Tibial artery (tissue), 4 donors: ENCODE data around the gene SIT1.

ENCODE experiments used
- DNase-seq, 2 donors: peaks; one replicate each; pipeline ENCODE4 v3.0.0-alpha.2; 2019
- H3K27ac ChIP-seq, 2 donors: fragments of 200-600 bp; sonication (generic) in 1 of 2; 1 replicate in 1 of 2; 2 replicates in 1 of 2; pipeline ENCODE4 v1.5.1; 2018 to 2019; ENCODE audit warnings: mild to moderate bottlenecking in 1 of 2
- H3K27me3 ChIP-seq, 2 donors: fragments of 200-600 bp; sonication (generic) in 1 of 2; one replicate each; pipeline versions ENCODE4 v1.5.1 to v1.6.0; 2016 to 2019
- H3K36me3 ChIP-seq, 3 donors: fragments of 200-600 bp; sonication (generic) in 2 of 3; one replicate each; pipeline ENCODE4 v1.5.1; 2016 to 2019; ENCODE audit warnings: mild to moderate bottlenecking in 2 of 3
- H3K4me1 ChIP-seq, 4 donors: fragments of 200-600 bp; sonication (generic) in 2 of 4; 1 replicate in 3 of 4; 2 replicates in 1 of 4; pipeline ENCODE4 v1.5.1; 2016 to 2019
- H3K4me3 ChIP-seq, 2 donors: fragments of 200-600 bp; sonication (generic) in 1 of 2; 1 replicate in 1 of 2; 2 replicates in 1 of 2; pipeline ENCODE4 v1.5.1; 2018 to 2019; ENCODE audit warnings: mild to moderate bottlenecking in 2 of 2
- H3K9me3 ChIP-seq, 3 donors: fragments of 200-600 bp; sonication (generic) in 1 of 3; one replicate each; pipeline ENCODE4 v1.5.1; 2016 to 2019
- CTCF ChIP-seq, 2 experiments: fragments of 200-600 bp in 1 of 2; fragments of 450-650 bp in 1 of 2; IDR thresholded peaks; one replicate each; pipeline ENCODE4 v1.5.1; 2017 to 2019; ENCODE audit warnings: antibody characterized with exemption in 2 of 2, mild to moderate bottlenecking in 1 of 2, moderate library complexity in 1 of 2
- intact Hi-C: fragments of 100-400 bp; cut with DNase I; formaldehyde crosslinking; loops from one replicate; pipeline ENCODE4 v1.15.0; 2023; ENCODE audit warnings: low total_unique reads

Gene SIT1

GRCh38 chr9:35658968-35659220 is 8.2 kb upstream of the SIT1 start:
- peak overlapping the region; percentile 87 to 99 for H3K4me3 ChIP-seq
- H3K27me3 ChIP-seq, result no peaks in the 10 kb centered on the region
- H3K27ac ChIP-seq, result peak overlapping the region; percentile 99 to 100
- peak; percentile 53 to 75 for DNase-seq
- peaks cover 15 to 35% (median 21%) of the 10 kb centered on the region in 3 donors for H3K36me3 ChIP-seq
- intact Hi-C loops, result loop anchor here (1.0 kb wide), 2 partner anchors 69 to 73 kb away; partner anchors contain the start of genes CREB3 and TLN1
- peaks cover 0 to 51% (median 24%) of the 10 kb centered on the region in 4 donors for H3K4me1 ChIP-seq
- no peaks in the 10 kb centered on the region for H3K9me3 ChIP-seq
- TF ChIP-seq CTCF (IDR thresholded peaks at IDR 0.05), result no peak

DNA sequence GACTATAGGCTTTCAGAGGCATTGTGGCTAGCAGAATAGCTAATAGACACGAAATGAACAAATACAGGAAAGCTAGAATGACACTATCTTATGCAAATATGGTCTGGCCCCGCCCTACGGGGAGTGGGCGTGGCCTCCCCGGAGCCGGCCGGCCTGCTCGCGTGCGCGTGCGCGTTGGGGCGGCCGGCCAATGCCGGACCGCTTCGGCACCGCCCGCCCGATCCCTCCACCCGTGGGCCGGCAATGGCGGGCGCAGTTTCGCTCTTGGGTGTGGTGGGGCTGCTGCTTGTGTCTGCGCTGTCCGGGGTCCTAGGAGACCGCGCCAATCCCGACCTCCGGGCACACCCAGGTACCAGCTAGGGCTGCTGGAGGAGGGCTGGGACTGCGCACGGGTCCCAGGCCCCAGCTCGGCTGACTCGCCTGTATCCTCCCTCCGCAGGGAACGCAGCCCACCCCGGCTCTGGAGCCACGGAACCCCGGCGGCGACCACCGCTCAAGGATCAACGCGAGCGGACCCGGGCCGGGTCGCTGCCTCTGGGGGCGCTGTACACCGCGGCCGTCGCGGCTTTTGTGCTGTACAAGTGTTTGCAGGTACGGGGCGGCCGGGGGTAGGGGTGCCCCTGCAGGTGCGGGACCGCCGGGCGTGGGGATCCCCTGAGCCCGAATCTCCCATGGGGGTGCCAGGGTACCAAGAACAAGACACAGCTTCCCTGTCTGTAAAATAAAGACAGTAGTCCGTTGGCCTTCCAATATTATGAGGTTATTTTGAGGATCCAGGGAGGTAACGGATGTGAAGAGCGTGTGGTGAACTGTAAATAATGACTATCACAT is 7.6 kb upstream of the SIT1 start, which contains the start of gene CCDC107:
Gene CCDC107 (plus strand): TSS at position 156 of the 831 bp plus-strand sequence. CDS start 88 bp downstream, at position 244.
- Histone ChIP-seq H3K27ac (peak within 1 kb of the TSS; percentile 99 to 100), H3K4me3 (peak within 1 kb of the TSS; percentile 87 to 99), H3K36me3 (peaks cover 15 to 35% (median 21%) of the 10 kb centered on the region in 3 donors), H3K9me3 (no peaks in the 10 kb centered on the region), H3K4me1 (peaks cover 0 to 47% (median 21%) of the 10 kb centered on the region in 4 donors), H3K27me3 (no peaks in the 10 kb centered on the region)
- peak; percentile 80 to 92 for DNase-seq
- intact Hi-C loops, result loop anchor here (1.0 kb wide), 1 partner anchor 70 kb away; no protein-coding TSS in a partner anchor
- peak; percentile 36 to 39 for TF ChIP-seq CTCF (IDR thresholded peaks at IDR 0.05)

- peak within 1 kb of the TSS; percentile 99 to 100 for H3K27ac ChIP-seq
- peak; percentile 94 to 99 for DNase-seq
- intact Hi-C loops, result loop anchor here (1.0 kb wide), 1 partner anchor 71 kb away; no protein-coding TSS in a partner anchor
- peak; percentile 34 to 50 for TF ChIP-seq CTCF (IDR thresholded peaks at IDR 0.05)
- peak within 1 kb of the TSS; percentile 87 to 99 for H3K4me3 ChIP-seq
- H3K36me3 ChIP-seq, result peaks cover 15 to 34% (median 21%) of the 10 kb centered on the region in 3 donors
- H3K9me3 ChIP-seq, result no peaks in the 10 kb centered on the region
- no peaks in the 10 kb centered on the region for H3K27me3 ChIP-seq
- peaks cover 0 to 42% (median 21%) of the 10 kb centered on the region in 4 donors for H3K4me1 ChIP-seq
Measured at GRCh38 chr9:35657546-35658136, 6.9 kb upstream of the SIT1 start, which contains the start of gene RMRP. RMRP (minus strand) TSS chr9:35658019.

DNA sequence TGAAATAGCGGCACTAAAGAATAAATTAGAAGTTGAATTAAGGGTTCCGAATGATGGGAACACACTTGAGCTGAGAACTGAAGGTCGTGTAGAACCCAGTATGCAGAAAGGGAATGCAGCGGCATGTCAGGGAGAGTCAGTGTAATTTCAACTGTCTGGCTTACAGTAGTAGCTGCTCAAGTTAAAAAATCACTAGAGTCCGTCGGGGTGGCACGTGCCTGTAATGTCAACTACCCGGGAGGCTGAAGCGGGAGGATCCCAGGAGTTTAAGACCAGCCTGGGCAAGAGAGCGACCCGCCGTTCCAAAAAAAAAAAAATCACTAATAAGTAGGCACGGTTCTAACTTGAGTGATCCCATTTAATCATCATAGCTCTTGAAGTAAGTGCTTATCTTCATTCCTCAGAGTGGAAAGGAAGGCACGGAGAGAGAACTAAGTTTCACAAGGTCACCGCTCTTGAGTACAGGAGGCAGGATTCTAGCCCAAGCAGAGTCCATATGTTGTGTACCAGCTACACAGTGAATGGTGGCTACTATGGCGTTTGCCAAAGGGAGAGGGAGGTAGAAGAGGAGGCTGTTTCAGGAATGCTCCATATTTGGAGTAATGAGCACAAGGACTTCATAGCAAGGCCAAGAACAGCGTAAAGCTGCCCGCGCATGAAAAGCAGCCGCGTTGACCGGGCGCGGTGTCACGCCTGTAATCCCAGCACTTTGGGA is 6.3 kb upstream of the SIT1 start:
- no peak for TF ChIP-seq CTCF (IDR thresholded peaks at IDR 0.05)
- peak; percentile 33 to 79 for DNase-seq
- peaks cover 15 to 27% (median 21%) of the 10 kb centered on the region in 3 donors for H3K36me3 ChIP-seq
- H3K27me3 ChIP-seq, result no peaks in the 10 kb centered on the region
- no peaks in the 10 kb centered on the region for H3K9me3 ChIP-seq
- H3K27ac ChIP-seq, result peak overlapping the region; percentile 99 to 100
- H3K4me1 ChIP-seq, result peaks cover 0 to 35% (median 21%) of the 10 kb centered on the region in 4 donors
- H3K4me3 ChIP-seq, result peak overlapping the region; percentile 87 to 99
- intact Hi-C loops, result no loop called here

GRCh38 chr9:35656348-35656747 is 5.6 kb upstream of the SIT1 start:
- Histone ChIP-seq H3K36me3 (peaks cover 15 to 21% (median 15%) of the 10 kb centered on the region in 3 donors), H3K4me1 (peaks cover 0 to 29% (median 16%) of the 10 kb centered on the region in 4 donors), H3K27ac (peak overlapping the region; percentile 99 to 100), H3K27me3 (no peaks in the 10 kb centered on the region), H3K9me3 (no peaks in the 10 kb centered on the region), H3K4me3 (no peak overlapping the region)
- no peak for TF ChIP-seq CTCF (IDR thresholded peaks at IDR 0.05)
- peak in 1 of 2 donors; percentile 63 for DNase-seq
- intact Hi-C loops, result no loop called here
